Muscle of arm (tissue), 12 donors: ENCODE data around the gene ARAF. TPM values are rescaled to one million over a fixed set of nuclear protein-coding genes. Genes with fewer than 3 reads are reported as not detected.

ENCODE experiments used
- DNase-seq: peaks from one replicate; pipeline ENCODE4 v3.0.0-alpha.2; 2013
- polyA plus RNA-seq, 12 donors: library from polyadenylated mRNA; unstranded; fragments of 120-200 nt; gene quantifications; one replicate each; pipeline ENCODE4 v1.2.1, GENCODE V29; 2013; ENCODE audit not compliant: insufficient read length in 12 of 12

ARAF gene
- polyA plus RNA-seq, 12 donors: 33.9 to 52.5 (median 44.3) TPM; not detected in 1

GRCh38 chrX:47618923-47619485 is 58.0 kb downstream of the ARAF start:
- DNase-seq: no peak

- peak; percentile 76 for DNase-seq
These were observed 58.7 kb downstream of the ARAF start, which contains the start of gene SYN1 for GRCh38 chrX:47619486-47620302. SYN1 (minus strand) TSS chrX:47619857; CDS start chrX:47619728, 129 bp downstream.

GRCh38 chrX:47620303-47620685 is 59.3 kb downstream of the ARAF start:
- no peak for DNase-seq

Other genes starting within 250 kb of the ARAF start
- gene ZNF157, start 190.6 kb upstream of the ARAF start, polyA plus RNA-seq: under 1 TPM in 10 of 12 donors, not detected in 2; 0.16 to 0.58 (median 0.37) TPM
- 10 to 100 TPM in 10 of 12 donors, 1 to 10 TPM in 1, not detected in 1; 4.7 to 15.1 (median 12.0) TPM for gene ZNF41, start 78.0 kb upstream of the ARAF start, polyA plus RNA-seq
- gene TIMP1, start 21.2 kb downstream of the ARAF start, polyA plus RNA-seq: 100 to 1,000 TPM in 11 of 12 donors, not detected in 1; 101 to 174 (median 134) TPM
- 10 to 100 TPM in 6 of 12 donors, 1 to 10 TPM in 5, not detected in 1; 5.6 to 15.4 (median 10.3) TPM for gene SYN1, start 58.7 kb downstream of the ARAF start, polyA plus RNA-seq
- gene CFP, start 68.7 kb downstream of the ARAF start, polyA plus RNA-seq: 1 to 10 TPM in 10 of 12 donors, not detected in 2; 1.3 to 6.2 (median 2.3) TPM
- 10 to 100 TPM in 11 of 12 donors, not detected in 1; 19.7 to 26.3 (median 23.5) TPM for gene ELK1, start 89.4 kb downstream of the ARAF start, polyA plus RNA-seq
- 10 to 100 TPM in 11 of 12 donors, not detected in 1; 69.0 to 97.6 (median 87.6) TPM for gene UXT, start 98.0 kb downstream of the ARAF start, polyA plus RNA-seq